SK-N-MC (cell line): ENCODE measurements around the gene HAT1.

ENCODE experiments used
- EZH2 ChIP-seq: fragments of 200-600 bp; sonication (generic); IDR thresholded peaks from one replicate; pipeline ENCODE4 v1.6.1; 2017; ENCODE audit warnings: antibody characterized with exemption
- POLR2AphosphoS5 ChIP-seq: IDR thresholded peaks from 2 replicates; pipeline ENCODE4 v1.6.1; 2012; ENCODE audit warnings: mild to moderate bottlenecking, low read depth, low read length, borderline replicate concordance

GRCh38 chr2:171923206-171923605 lies 945 bp downstream of the HAT1 start:
- TF ChIP-seq POLR2AphosphoS5 (no peak), EZH2 (no peak)
